DMS79 (cell line): ENCODE results near the gene SPATA12.

Experiments used
- DNase-seq: peaks from one replicate; lab custom pipeline; 2025; lab: John Stamatoyannopoulos, UW

SPATA12 gene, protein sequence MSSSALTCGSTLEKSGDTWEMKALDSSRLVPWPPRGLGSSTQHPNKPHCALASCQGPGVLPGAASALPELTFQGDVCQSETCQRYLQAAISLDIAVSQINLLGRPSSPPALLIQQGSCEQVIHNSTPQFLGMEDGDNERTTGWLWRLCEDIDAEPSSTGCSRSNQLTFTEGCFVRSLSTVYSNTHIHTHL

DNA sequence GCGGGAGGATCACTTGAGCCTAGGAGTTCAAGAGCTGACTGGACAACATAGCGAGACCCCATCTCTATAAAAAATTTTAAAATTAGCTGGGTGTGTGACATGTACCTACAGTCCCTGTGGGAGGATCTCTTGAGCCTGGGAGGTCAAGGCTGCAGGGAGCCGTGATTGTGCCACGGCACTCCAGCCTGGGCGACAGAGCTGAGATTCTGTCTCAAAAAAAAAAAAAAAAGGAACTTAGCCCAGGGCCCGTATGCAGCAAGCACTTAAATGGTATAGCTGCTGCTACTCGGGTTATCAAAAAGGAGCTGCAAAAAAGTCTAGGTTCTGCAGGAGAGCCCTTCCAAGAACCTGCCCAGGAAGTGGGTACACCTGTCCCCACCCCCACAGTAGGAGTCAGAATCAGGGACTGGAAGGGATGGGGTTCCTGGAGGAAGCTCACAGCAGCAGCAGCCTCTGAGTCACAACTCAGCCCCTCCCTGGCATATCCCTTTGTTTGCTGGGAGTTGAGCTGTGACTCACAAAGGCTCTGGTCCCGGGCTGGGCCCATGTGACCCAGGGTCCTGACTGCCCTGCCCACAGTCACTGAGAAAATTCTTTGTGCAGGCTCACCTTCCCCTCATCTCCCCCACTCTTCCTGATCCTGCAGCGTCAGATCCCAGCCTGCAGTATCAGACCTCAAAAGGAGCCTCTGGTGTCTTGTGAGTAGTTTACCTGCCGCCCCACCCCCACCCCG lies at the start of gene SPATA12:
SPATA12 (plus strand) TSS at position 576 of the 733 bp plus-strand sequence. CDS start 13,031 bp downstream, outside the sequence.
- DNase-seq = no peak

DNA sequence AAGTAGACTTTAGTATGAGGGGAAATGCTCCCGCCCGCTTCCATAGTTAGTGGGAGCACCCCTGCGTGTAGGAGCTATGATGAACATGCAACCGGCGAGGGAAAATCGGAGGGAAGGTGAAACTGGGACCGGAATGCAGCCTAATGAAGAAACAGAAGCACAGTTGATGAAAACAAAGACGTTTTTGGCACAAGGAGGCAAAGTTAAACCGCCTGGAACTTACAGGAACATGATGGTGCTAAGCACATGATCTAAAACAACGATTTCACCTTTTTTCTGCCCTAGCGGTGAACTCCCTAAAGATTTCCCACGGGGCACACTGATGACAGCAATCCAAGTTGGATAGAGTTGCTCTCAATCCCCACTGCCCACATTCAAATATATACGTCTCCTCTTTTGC lies 49.4 kb upstream of the SPATA12 start:
- no peak for DNase-seq

DNA sequence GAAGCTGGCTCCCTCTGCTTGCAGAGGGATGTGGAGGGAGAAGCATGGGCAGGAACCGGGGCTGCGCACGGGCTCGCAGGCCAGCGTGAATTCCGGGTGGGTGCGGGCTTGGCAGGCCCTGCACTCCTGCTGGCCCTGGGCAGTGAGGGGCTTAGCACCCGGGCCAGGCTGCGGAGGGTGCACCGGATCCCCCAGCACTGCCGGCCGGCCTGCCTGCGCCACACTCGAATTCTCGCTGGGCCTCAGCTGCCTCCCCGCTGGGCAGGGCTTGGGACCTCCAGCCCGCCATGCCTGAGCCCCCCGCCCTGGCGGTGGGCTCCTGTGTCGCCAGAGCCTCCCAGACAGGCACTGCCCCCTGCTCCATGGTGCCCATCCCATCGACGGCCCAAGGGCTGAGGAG lies 47.6 kb upstream of the SPATA12 start:
- no peak for DNase-seq

DNA sequence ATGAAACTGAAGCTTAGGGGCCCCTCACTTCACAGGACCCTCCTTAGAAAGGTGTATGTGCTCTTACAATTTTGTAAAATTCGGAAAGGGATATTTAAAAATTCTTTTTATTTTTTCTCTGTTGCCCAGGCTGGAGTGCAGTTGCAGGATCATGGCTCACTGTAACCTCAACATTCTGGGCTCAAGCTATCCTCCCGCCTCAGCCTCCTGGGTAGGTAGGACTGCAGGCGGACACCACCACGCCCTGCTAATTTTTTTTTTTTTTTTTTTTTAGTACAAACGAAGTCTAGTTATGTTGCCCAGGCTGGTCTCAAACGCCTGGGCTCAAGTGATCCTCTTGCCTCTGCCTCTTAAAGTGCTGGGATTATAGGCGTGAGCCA lies 45.1 kb upstream of the SPATA12 start:
- no peak for DNase-seq

DNA sequence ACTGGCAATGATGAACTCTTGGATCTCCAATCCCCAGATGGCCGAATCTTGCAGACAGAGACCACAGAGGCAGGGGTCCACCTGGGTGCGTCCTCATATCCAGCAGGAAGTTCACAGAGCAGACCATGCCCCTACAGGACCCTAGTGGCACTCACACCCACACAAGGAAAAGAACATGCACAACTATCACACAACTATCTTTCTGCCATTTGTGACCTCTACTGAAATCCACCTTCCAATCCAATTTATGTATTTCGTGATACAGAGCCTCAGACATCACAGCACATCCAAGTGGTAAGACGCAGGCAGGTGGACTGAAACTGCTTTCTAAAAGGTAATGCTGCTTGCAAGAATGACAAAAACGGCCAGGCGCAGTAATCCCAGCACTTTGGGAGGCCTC lies 44.6 kb upstream of the SPATA12 start:
- DNase-seq = no peak

DNA sequence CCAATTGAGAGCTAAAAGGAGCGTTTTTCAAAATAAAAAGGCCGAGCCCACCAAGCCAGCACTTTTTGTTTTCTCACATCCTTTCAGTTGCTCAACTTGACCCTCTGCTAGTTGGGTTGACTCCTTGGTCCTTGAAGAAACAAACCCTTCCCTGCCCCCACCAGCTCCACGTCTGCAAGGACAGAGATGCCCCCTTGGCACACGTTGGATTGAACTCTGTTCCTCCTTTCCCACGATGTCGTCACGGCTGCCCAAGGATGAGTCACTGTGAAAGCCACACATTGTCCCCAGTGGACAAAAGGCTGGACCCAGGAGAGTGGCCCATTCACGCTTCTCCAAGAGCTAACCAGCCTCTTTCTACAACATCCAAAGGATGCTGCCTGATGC lies 43.0 kb upstream of the SPATA12 start:
- no peak for DNase-seq

DNA sequence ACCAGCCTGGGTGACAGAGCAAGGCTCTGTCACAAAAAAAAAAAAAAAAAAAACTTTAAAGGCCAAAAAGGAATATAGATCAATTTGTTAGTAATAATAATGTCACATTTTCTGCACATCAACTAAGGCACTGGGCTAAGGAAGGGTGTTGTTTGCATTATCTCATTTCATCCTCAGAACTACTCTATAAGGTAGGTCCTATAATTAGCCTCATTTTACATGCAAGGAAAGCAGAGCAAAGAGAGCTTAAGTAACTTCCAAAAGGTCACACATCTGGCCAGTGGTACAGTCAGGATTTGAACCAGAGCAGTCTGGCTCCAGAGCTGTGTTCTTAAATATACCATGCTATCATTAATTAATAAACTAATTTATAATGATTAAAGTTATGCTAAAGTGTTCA lies 42.2 kb upstream of the SPATA12 start:
- no peak for DNase-seq

DNA sequence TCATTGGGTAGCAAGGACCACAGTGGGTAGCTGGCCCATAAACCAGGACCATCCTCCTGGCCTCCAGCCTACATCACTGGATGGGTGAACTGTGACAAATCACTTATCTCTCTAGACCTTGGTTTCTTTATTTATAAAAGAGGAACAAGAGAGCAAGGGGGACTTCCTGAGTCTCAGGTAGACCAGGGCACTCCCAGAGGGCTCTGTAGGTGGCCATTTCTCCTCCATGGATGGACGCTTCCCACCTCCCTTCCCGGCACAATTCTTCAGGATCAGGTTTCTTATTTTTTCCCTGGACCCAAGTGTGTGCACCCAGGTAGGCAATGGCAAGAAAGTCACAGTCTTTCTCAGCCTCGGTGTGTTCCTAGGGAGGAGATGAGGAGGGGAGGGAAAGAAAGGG lies 41.4 kb upstream of the SPATA12 start:
- DNase-seq = no peak

DNA sequence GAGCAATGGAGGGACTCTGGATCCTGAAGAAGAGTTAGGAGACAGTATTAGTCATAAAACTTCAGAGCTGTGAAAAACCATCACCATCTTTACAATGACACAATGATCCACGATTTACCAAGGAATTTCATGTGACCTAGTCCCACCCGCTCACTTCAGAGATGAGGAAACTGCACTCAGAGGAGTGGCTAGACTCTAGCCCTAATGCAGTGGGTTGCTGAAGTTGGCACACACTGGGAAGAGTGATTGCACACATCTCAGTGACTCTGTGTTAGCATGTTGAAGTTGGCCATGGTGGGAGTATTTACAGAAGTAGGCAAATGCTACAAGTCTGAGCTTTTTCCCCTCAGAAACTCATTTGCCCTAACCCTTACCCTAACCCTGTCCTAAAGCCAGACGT lies 35.2 kb upstream of the SPATA12 start:
- DNase-seq = no peak

DNA sequence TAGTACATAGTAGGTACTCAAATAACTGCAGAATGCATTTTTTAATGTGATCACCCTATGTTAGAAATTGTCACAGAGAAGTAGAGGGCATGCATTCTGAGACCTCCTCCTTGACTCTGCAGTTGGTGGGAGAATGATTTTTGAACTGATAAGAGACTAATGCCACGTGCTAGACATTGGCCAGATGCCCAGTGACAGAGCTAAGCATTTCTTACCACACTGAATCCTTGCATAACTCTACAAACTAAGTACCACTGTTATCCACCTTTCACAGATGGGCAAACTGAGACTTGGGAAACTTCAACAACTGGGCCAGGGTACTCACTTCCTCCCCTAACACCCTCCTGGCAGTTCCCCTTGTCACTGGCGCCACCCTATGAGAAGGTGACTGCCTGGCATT lies 33.5 kb upstream of the SPATA12 start:
- no peak for DNase-seq

DNA sequence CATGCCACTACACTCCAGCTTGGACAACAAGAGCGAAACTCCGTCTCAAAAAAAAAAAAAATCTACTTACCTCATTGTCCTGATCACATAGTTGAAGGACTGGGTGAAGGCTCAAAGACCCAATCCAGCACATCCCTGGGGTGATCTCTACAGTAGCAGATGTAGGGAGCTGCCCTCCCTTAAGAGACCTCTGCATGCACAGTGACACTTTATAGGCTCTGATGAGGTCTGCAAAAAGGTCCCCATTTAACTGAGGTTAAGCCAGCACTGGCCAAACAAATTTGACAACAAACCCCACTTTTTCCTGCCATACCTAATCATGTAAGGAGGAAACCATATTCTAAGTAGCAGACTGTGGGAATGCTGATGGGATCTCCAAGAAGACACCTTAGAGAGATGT lies 31.1 kb upstream of the SPATA12 start:
- DNase-seq = no peak

DNA sequence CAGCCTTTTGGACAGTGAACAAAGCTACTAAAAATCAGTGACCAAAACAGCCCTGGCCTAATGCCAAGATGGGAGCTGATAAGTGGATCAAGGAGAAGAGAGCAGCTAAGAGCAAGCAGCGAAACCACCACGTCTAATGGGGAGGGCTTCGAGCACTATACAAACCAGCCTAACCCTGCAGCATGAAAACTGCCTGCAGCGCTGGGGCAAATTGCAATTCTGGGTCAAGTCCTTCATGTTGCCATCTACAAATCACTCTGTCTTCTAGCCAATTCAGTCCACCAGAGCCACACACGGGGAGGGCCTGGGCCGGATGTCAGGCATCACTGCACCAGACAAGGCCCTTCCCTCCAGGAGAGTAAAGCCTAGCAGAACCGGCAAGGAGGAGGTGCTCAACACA lies 30.5 kb upstream of the SPATA12 start:
- peak; percentile 85 for DNase-seq

DNA sequence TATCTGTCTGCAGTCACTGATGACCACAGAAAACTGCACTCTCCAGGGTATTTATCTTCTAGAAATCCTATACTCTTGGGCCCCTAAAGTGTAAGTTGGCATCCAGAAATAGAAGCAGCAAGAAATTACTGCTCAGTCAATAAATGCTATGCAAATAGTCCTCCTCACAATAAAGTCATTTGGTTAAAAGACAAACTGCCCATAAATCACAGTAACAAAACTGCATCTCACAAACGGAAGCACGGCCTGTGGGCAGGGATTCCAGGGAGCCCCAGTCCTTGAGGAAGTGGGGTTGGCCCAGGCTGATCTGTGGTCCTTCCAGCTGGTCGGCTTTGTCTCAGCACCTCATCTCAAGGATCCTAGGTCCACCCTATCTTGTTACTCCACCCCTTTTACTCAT lies 29.7 kb upstream of the SPATA12 start:
- no peak for DNase-seq

DNA sequence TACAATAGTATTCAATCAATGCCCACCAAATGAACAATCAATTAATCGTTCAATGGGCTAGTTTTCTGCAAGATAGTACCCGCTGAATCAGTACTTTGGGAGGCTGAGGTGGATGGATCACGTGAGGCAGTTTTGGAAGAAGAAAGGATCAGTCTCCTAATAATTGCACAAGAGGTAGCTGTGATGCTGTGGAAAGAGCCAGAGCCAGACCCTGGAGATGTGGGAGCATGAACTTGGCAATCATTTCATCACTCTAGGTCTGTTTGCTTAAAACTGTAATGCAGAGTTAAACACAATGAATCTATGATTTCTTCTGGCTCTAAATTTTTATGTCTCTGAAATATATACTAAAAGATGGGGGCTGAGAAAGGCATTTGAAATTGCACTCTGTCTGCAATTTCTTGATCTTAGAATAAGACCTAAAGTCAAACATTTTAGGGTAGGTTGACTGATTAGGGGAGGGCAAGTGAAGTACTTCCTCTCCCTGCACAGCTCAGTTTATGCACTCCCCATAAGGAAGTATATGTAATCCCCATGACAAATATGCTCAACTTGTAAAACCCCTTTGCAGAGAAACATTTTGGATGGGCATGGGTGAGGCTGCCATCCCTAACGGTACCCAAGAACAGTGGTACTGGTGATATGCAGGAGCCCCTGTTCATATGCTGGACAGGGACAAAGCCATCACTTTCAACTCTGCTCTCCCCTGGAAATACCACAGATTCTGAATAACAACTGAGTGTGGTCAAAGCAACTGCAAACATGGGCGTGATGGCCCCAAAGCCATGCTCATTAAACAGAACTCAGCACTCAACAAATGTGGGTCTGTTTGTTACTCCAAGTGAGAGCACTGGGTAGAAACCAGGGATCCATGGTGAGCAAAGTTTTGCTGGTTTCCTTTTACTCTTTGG lies 28.6 kb upstream of the SPATA12 start:
- DNase-seq = no peak

DNA sequence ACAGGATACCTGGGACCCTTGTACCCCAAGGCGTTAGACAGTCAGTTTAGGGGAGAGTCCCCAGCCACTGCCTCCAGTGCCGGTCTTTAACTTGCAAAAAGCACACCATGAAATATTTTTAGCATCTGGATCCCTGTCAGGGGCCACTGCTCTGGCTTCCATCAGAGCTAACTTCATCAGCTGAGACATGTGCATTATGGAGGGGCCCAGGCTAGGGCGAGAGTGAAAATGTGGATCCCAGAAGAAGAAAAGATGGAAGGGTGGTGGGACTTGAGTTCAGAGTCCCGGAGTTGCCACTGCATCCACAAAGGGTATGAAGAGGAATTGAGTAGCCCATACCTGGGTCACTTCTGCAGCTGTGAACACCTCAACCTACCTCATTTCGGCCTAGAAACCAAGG lies 23.5 kb upstream of the SPATA12 start:
- DNase-seq = no peak

DNA sequence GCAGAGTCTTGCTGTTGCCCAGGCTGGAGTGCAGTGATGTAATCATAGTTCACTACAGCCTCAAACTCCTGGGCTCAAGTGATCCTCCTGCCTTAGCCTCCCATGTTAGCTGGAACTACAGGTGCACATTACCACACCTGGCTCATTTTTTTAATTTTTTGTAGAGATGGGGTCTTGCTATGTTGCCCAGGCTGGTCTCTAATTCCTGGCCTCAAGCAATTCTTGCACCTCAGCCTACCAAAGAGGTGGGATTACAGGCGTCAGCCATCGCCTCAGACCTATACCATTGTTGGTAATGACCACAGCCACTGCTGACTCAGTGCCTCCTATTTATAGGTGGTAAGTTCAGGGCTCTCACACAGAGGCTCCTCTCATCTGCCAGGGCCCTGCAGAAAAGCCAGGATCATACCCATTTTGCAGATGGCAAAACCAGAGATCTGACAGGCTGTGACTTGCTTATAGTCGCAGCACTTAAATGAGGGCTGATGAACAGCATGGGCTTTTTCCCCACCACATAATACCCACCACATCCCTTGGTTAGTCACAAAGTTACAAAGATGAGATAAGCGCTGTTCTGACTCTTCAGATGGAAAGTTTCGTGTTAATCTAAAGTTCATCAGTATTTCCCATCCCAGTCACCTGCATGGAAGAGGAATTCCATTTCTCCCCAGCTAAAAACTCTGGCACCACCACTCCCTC lies 21.8 kb upstream of the SPATA12 start:
- DNase-seq = no peak

DNA sequence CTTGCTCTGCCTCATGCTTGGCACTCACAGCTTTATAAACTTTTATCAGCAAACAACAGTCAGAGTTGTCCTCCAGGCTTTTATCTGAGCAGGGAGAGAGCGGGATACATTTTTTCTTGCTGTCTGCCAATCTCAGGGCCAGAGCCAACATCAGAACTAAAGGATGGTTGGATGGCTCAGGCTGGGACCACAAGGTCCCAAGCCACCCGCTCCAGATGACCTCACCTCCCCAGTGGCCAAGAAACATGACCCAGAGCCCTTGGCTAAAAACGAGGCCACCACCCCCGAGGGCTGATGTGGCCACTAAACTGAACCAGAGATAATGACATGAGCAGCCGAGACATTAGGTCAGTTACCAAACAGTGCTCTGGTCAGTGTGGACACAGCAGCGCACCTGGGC lies 18.8 kb upstream of the SPATA12 start:
- DNase-seq = no peak

DNA sequence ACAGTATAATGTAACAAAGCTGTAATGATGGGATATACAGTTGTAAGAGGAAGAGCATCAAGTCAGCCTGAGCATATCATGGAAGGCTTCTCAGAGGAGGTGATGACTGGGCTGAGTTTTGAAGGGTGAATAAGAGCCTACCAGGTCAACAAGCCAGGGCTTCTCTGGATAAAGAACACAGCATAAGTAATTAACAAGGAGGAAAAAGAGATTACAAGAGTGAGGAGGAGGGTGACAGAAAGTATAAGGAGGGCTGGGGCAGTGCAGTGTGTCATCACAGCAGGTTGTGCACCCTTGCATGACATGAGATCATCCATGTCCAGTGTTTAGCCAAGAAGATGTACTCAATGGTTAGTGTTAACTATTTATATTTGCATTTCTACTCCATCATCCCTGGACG lies 16.9 kb upstream of the SPATA12 start:
- DNase-seq = no peak

DNA sequence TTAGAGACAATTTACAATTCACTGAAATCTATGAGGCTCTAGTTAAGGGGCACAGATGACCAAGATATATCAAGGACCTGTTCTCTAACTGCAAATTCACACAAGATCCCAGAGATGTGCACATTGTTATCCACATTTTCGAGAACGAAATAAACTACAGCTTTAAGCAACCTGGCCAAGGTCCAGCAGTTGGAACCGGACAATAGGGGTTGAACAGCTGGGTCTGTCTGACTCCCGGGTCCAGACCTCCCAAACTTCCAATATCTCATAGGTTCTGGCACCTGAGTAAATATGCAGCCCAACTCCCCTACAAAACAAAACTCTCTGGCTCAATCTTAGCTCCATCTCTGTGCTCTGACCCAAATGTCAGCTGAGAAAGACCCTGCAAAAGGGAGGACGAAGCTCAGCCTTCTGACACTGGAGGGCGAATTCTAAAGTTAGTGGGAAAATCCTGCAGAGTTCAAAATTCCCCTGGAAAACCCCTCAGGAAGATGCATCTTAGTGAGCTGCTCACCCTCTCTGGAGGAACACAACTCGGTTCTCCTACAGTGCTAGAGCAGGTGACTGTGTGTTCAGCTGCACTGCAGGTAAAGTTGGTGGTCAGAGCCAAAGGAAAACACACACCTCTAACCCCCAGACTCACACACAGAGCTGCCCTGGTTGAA lies 14.2 kb upstream of the SPATA12 start:
- DNase-seq = no peak

DNA sequence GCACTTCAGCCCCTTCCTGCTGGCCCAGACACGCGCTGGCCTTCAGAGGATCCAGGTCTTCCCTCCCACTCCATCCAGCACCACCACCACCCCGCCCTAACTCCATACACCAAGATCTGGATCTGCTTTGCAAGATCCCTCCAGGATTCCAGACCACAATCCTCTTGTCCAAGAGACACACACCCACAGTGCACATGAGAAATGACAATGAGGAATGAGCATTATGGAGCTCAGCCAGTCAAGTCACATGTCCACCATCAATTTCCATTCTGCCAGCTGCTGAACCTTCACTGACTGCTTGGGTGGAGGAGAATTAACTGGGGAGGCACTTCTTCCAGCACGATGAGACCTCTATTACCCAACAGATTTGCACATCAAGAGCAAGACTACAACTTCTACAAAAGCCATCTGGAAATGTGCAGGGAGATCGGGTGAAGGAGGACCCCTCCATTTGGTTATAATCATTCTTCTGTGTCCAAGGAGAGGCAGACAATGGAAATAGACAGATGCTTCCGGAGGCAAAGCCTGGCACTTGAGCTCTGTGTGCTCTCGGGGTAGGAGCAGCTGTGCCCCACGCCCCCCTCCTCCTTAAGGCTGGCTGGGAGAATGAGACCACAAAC lies 12.3 kb upstream of the SPATA12 start:
- DNase-seq = peak; percentile 81

DNA sequence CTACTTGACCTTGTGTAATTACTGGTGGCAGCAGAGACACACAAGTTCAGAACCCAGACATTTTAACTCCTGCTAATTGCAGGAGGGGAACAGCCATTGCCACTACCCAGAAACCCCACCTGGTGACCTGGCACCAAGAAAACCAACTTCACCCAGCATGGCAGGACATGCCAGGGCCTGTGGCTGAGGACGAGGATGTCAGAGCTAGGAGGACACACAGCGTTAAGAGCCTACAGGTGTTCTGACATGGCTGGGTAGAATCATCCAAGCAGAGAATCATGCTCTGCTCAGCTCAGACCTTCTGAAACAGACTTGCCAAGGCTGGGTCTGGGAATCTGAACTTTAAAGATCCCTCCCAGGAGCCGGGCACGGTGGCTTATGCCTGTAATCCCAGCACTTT lies 11.7 kb upstream of the SPATA12 start:
- DNase-seq = peak; percentile 64
